ENCODE data around the gene OR52D1.

DNA sequence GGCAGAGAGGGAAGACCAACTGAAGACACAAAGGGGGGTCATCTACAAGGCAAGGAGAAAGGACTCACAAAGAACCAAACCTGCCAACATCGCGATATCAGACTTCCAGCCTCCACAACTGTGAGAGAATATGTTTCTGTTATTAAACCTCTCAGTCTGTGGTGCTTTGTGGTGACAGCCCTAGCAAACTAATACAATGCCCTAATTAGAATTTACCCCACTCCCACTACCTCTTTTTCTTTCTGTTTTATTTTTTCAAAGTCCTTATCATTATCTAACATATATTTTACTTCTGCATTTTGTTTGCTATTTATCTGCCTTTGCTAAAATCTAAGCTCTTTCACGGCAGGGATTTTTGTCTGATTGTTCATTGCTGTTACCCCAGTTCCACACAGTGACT is 2.5 kb upstream of the OR52D1 start:
- no peak for TF ChIP-seq GATA2 (IDR thresholded peaks at IDR 0.05; ENCODE audit: low read depth, low read length)
- TF ChIP-seq GATA3 (IDR thresholded peaks at IDR 0.05; ENCODE audit: low read depth, low read length) = no peak

Data from SH-SY5Y (cell line).